ENCODE measurements around the gene ACMSD. TPM values are rescaled to one million over a fixed set of nuclear protein-coding genes. Genes with fewer than 3 reads are reported as not detected.

The ACMSD gene
- total and polyA plus RNA-seq, 10 of the 15 experiments (the other 5 are each of a cell fraction or from before 2014, with no cell fraction given) = 0.08 TPM; not detected in 9

GRCh38 chr2:134934150-134934549 is 95.7 kb downstream of the ACMSD start:
- Histone ChIP-seq H3K9ac (ENCODE audit: control insufficient read depth, insufficient read depth, low read length) (no peak overlapping the region), H3K79me2 (ENCODE audit: control insufficient read depth, insufficient read depth, low read length) (peaks cover 73% of the 10 kb centered on the region), H4K20me1 (ENCODE audit: control insufficient read depth, insufficient read depth) (no peaks in the 10 kb centered on the region; the same call in 1 of the 2 replicates), H3K36me3 (ENCODE audit: control insufficient read depth in 2 of 2, insufficient read depth in 2 of 2, low read length in 1 of 2) (peaks cover 0 to 27% of the 10 kb centered on the region in 2 experiments; a peak in 3 of 4 replicates), H3K9me3 (replicated peaks; ENCODE audit: control insufficient read depth, insufficient read depth, low read length) (no peaks in the 10 kb centered on the region; the same call in 2 of the 3 replicates), H3K27me3 (replicated peaks in 1 of 2; ENCODE audit: control insufficient read depth in 2 of 2, insufficient read depth in 2 of 2, low read length in 1 of 2) (no peaks in the 10 kb centered on the region), H3K4me3 (0 out of 2 replicates have a peak overlapping the region, but pooled peaks have one; percentile 13), H3K27ac (ENCODE audit: control insufficient read depth, insufficient read depth) (no peak overlapping the region), H3K4me1 (ENCODE audit: control insufficient read depth, insufficient read depth, low read length) (no peaks in the 10 kb centered on the region), H2AFZ (ENCODE audit: control insufficient read depth, low read depth, low read length) (no peak overlapping the region), H3K4me2 (ENCODE audit: control insufficient read depth, insufficient read depth) (no peak overlapping the region)
- in situ Hi-C loops (cut with MboI) = no loop called here
- ChIA-PET POLR2A (interaction anchor here (0.6 kb wide), 1 partner anchor 786 kb away, joined by 4 read pairs; no protein-coding TSS in a partner anchor), SMC1A (ENCODE audit: uncharacterized antibody, unreplicated experiment) (no interaction called here), CTCF (interaction anchor here (0.8 kb wide), 1 partner anchor 55 kb away, joined by 3 read pairs; no protein-coding TSS in a partner anchor), RAD21 (ENCODE audit: unreplicated experiment) (no interaction called here)
- DNase-seq (ENCODE audit: low read depth, low spot score) (no peak), FAIRE-seq (no peak), ATAC-seq (no peak)
- no peak for TF ChIP-seq TBL1XR1 (IDR thresholded peaks at IDR 0.05; ENCODE audit: low read depth, low read length)
- TF ChIP-seq CTCF (IDR thresholded peaks at IDR 0.05 in 2 of 3, conservative IDR thresholded peaks at IDR 0.05 in 1 of 3; ENCODE audit: control insufficient read depth in 2 of 3, extremely low read depth in 1 of 3, insufficient read depth in 1 of 3, low read depth in 3 of 3, low read length in 3 of 3) = no peak
- TF ChIP-seq WRNIP1 (IDR thresholded peaks at IDR 0.05; ENCODE audit: borderline replicate concordance, low read depth, low read length) = no peak
- no peak for TF ChIP-seq SREBF2 (IDR thresholded peaks at IDR 0.05; ENCODE audit: low read length)
- no peak for TF ChIP-seq SMAD1 (IDR thresholded peaks at IDR 0.05; ENCODE audit: low read depth, partially characterized antibody)
- intact Hi-C loops (cut with micrococcal nuclease; ENCODE audit: unreplicated experiment) = no loop called here
- BruUV-seq (replicated peaks) = no TSS peak
- 52% methylated on average over 2 of the region's 2 CpGs for WGBS (ENCODE audit: insufficient coverage, insufficient replicate concordance, low lambda C conversion rate, missing lambda C conversion rate)

Measured in GM12878 (cell line).